ENCODE measurements around the gene MSANTD4. TPM values are rescaled to one million over a fixed set of nuclear protein-coding genes. Genes with fewer than 3 reads are reported as not detected.

MSANTD4 gene
- polyA plus RNA-seq, 1 donor (not counting 4 experiments of a cell fraction or from before 2014, with no cell fraction given): 10.6 TPM

GRCh38 chr11:106047631-106048030, 25.6 kb upstream of the MSANTD4 start:
- Histone ChIP-seq H3K9ac (ENCODE audit: control insufficient read depth, extremely low read depth, insufficient read depth, low read length) (no peak overlapping the region), H3K79me2 (ENCODE audit: control insufficient read depth, insufficient read depth, low read length) (no peaks in the 10 kb centered on the region), H3K4me1 (ENCODE audit: control insufficient read depth, extremely low read depth, insufficient read depth, low read length) (no peaks in the 10 kb centered on the region), H3K36me3 (ENCODE audit: control insufficient read depth in 2 of 2, extremely low read depth in 1 of 2, insufficient read depth in 2 of 2, low read length in 2 of 2) (no peaks in the 10 kb centered on the region), H4K20me1 (ENCODE audit: control insufficient read depth, extremely low read depth, insufficient read depth, low read length) (no peaks in the 10 kb centered on the region), H3K9me3 (ENCODE audit: control insufficient read depth, low read depth, low read length) (no peaks in the 10 kb centered on the region), H3K27ac (ENCODE audit: control insufficient read depth, insufficient read depth, low read length) (no peak overlapping the region), H3K4me2 (ENCODE audit: control insufficient read depth, extremely low read depth, insufficient read depth, low read depth, low read length) (no peak overlapping the region), H2AFZ (ENCODE audit: control insufficient read depth, low read length) (no peak overlapping the region), H3K27me3 (ENCODE audit: control insufficient read depth, extremely low read depth, insufficient read depth, low read length) (no peaks in the 10 kb centered on the region), H3K9me1 (ENCODE audit: control insufficient read depth, extremely low read depth, insufficient read depth, low read length) (no peaks in the 10 kb centered on the region), H3K4me3 (ENCODE audit: control insufficient read depth in 2 of 3, extremely low read depth in 1 of 3, insufficient read depth in 2 of 3, low read depth in 1 of 3, low read length in 3 of 3) (no peak overlapping the region)
- dilution Hi-C loops (cut with MboI; ENCODE audit: extremely low pct_ligation_motif_present, low sequenced_read_pairs): no loop called here
- no peak for TF ChIP-seq EZH2 (IDR thresholded peaks at IDR 0.05; ENCODE audit: low read length)
- TF ChIP-seq CTCF (optimal IDR thresholded peaks at IDR 0.05 in 1 of 3, IDR thresholded peaks at IDR 0.05 in 1 of 3, conservative IDR thresholded peaks at IDR 0.05 in 1 of 3; ENCODE audit: extremely low read depth in 1 of 3, insufficient read depth in 2 of 3, low read length in 3 of 3): no peak
- FAIRE-seq: no peak
- no peak for DNase-seq (ENCODE audit: low read depth, low spot score)

DNA sequence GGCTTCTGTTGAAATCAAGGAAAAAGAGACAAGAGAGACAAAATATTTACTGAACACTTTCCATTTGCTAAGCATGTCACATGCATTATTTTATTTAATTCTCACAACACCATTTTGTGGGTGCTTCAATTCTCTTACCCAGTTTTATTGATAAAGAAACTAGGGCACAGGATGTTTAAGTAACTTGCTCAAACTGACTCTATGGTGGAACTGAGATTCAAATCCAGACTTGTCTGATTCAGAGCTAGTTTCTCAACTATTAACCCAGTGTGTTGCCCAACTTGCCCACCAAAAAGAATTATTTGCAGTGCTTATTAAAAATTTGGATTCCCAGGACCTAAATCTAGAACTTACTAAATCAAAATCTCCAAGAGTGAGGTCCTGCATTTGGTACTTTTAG, 21.5 kb upstream of the MSANTD4 start:
- FAIRE-seq: no peak
- no peaks in the 10 kb centered on the region for H3K4me1 ChIP-seq (ENCODE audit: control insufficient read depth, extremely low read depth, insufficient read depth, low read length)
- H3K27me3 ChIP-seq (ENCODE audit: control insufficient read depth, extremely low read depth, insufficient read depth, low read length): no peaks in the 10 kb centered on the region
- no peak overlapping the region for H3K27ac ChIP-seq (ENCODE audit: control insufficient read depth, insufficient read depth, low read length)
- H3K9me3 ChIP-seq (ENCODE audit: control insufficient read depth, low read depth, low read length): no peaks in the 10 kb centered on the region
- dilution Hi-C loops (cut with MboI; ENCODE audit: extremely low pct_ligation_motif_present, low sequenced_read_pairs): no loop called here
- H3K4me2 ChIP-seq (ENCODE audit: control insufficient read depth, extremely low read depth, insufficient read depth, low read depth, low read length): no peak overlapping the region
- TF ChIP-seq CTCF (optimal IDR thresholded peaks at IDR 0.05 in 1 of 3, IDR thresholded peaks at IDR 0.05 in 1 of 3, conservative IDR thresholded peaks at IDR 0.05 in 1 of 3; ENCODE audit: extremely low read depth in 1 of 3, insufficient read depth in 2 of 3, low read length in 3 of 3) (no peak), EZH2 (IDR thresholded peaks at IDR 0.05; ENCODE audit: low read length) (no peak)
- H3K4me3 ChIP-seq (ENCODE audit: control insufficient read depth in 2 of 3, extremely low read depth in 1 of 3, insufficient read depth in 2 of 3, low read depth in 1 of 3, low read length in 3 of 3): no peak overlapping the region
- H3K36me3 ChIP-seq (ENCODE audit: control insufficient read depth in 2 of 2, extremely low read depth in 1 of 2, insufficient read depth in 2 of 2, low read length in 2 of 2): no peaks in the 10 kb centered on the region
- no peak overlapping the region for H2AFZ ChIP-seq (ENCODE audit: control insufficient read depth, low read length)
- DNase-seq (ENCODE audit: low read depth, low spot score): no peak
- H3K79me2 ChIP-seq (ENCODE audit: control insufficient read depth, insufficient read depth, low read length): no peaks in the 10 kb centered on the region
- H3K9me1 ChIP-seq (ENCODE audit: control insufficient read depth, extremely low read depth, insufficient read depth, low read length): no peaks in the 10 kb centered on the region
- no peak overlapping the region for H3K9ac ChIP-seq (ENCODE audit: control insufficient read depth, extremely low read depth, insufficient read depth, low read length)
- H4K20me1 ChIP-seq (ENCODE audit: control insufficient read depth, extremely low read depth, insufficient read depth, low read length): no peaks in the 10 kb centered on the region
